CD14-positive monocyte (primary cell): ENCODE data around the gene SPRED3. TPM values are rescaled to one million over a fixed set of nuclear protein-coding genes. Genes with fewer than 3 reads are reported as not detected.

ENCODE experiments used
- DNase-seq, 3 donors: peaks; one replicate each; pipeline ENCODE4 v3.0.0-alpha.2; 2011 to 2022
- H2AFZ ChIP-seq: 2 replicates; pipeline ENCODE4 v1.6.0; 2012; ENCODE audit warnings: mild to moderate bottlenecking, low read depth, low read length, inconsistent platforms; ENCODE audit not compliant: insufficient read depth, poor library complexity, severe bottlenecking
- H3K27ac ChIP-seq, 2 donors: 1 replicate in 1 of 2; 2 replicates in 1 of 2; pipeline ENCODE4 v1.5.1; 2012 to 2013; ENCODE audit warnings: low read length in 2 of 2, control low read depth in 1 of 2, inconsistent platforms in 1 of 2, low read depth in 1 of 2, mild to moderate bottlenecking in 1 of 2
- H3K27me3 ChIP-seq, 2 donors: one replicate each; pipeline versions ENCODE4 v1.6.0 to v1.6.1; 2011 to 2013; ENCODE audit warnings: low read length in 2 of 2; ENCODE audit not compliant: control insufficient read depth in 2 of 2, insufficient read depth in 2 of 2
- H3K36me3 ChIP-seq, 2 donors: replicated peaks in 1 of 2; 1 replicate in 1 of 2; 2 replicates in 1 of 2; pipeline versions ENCODE4 v1.5.1 to v1.6.1; 2012 to 2013; ENCODE audit warnings: low read length in 2 of 2, control low read depth in 1 of 2, inconsistent platforms in 1 of 2, mild to moderate bottlenecking in 1 of 2; ENCODE audit not compliant: insufficient read depth in 2 of 2, control insufficient read depth in 1 of 2
- H3K4me1 ChIP-seq, 2 donors: 1 replicate in 1 of 2; 2 replicates in 1 of 2; pipeline versions ENCODE4 v1.5.1 to v1.6.1; 2012 to 2013; ENCODE audit warnings: low read length in 2 of 2, control low read depth in 1 of 2, inconsistent platforms in 1 of 2, mild to moderate bottlenecking in 1 of 2, moderate library complexity in 1 of 2; ENCODE audit not compliant: insufficient read depth in 2 of 2, control insufficient read depth in 1 of 2
- H3K4me2 ChIP-seq: replicated peaks from 2 replicates; pipeline ENCODE3; 2012; ENCODE audit warnings: low read length, moderate library complexity, mild to moderate bottlenecking; ENCODE audit not compliant: poor library complexity, severe bottlenecking; ENCODE audit errors: extremely low read depth
- H3K4me3 ChIP-seq, 3 experiments: fragments of 200-600 bp in 1 of 3; sonication (generic) in 1 of 3; replicated peaks in 1 of 3; 1 replicate in 2 of 3; 2 replicates in 1 of 3; pipeline ENCODE4 v1.5.1; 2011 to 2013; ENCODE audit warnings: low read length in 3 of 3, mild to moderate bottlenecking in 3 of 3, control low read depth in 2 of 3, low read depth in 2 of 3, inconsistent platforms in 1 of 3, moderate library complexity in 1 of 3
- H3K79me2 ChIP-seq: 2 replicates; pipeline ENCODE4 v1.6.0; 2012; ENCODE audit warnings: mild to moderate bottlenecking, control low read depth, inconsistent platforms, low read length, moderate library complexity; ENCODE audit not compliant: insufficient read depth
- H3K9ac ChIP-seq: 2 replicates; pipeline ENCODE4 v1.6.0; 2017; ENCODE audit warnings: low read length, mild to moderate bottlenecking; ENCODE audit not compliant: insufficient read depth, poor library complexity, severe bottlenecking
- H3K9me3 ChIP-seq, 2 donors: replicated peaks in 1 of 2; 1 replicate in 1 of 2; 2 replicates in 1 of 2; pipeline versions ENCODE4 v1.5.1 to v1.6.1; 2012 to 2013; ENCODE audit warnings: low read length in 2 of 2, control low read depth in 1 of 2; ENCODE audit not compliant: control insufficient read depth in 1 of 2, insufficient read depth in 1 of 2
- H4K20me1 ChIP-seq: 2 replicates; pipeline ENCODE4 v1.6.0; 2012; ENCODE audit warnings: mild to moderate bottlenecking, low read length, control low read depth, moderate library complexity; ENCODE audit not compliant: insufficient read depth
- H3K27ac Mint-ChIP-seq, 7 donors: one replicate each; pipeline ENCODE4 v1.8.0; 2020; ENCODE audit warnings: mild to moderate bottlenecking in 7 of 7, mixed read lengths in 7 of 7, moderate library complexity in 6 of 7, inconsistent platforms in 2 of 7
- H3K27me3 Mint-ChIP-seq, 3 donors: one replicate each; pipeline ENCODE4 v1.8.0; 2021 to 2022; ENCODE audit warnings: low read depth in 3 of 3, mild to moderate bottlenecking in 3 of 3, mixed read lengths in 3 of 3, moderate library complexity in 3 of 3, inconsistent platforms in 1 of 3
- H3K36me3 Mint-ChIP-seq, 2 donors: one replicate each; pipeline ENCODE4 v1.8.0; 2020; ENCODE audit warnings: mixed read lengths in 2 of 2, inconsistent platforms in 1 of 2, mild to moderate bottlenecking in 1 of 2
- H3K4me1 Mint-ChIP-seq: one replicate; pipeline ENCODE4 v1.8.0; 2020; ENCODE audit warnings: mild to moderate bottlenecking, mixed read lengths
- H3K4me3 Mint-ChIP-seq, 2 donors: one replicate each; pipeline ENCODE4 v1.8.0; 2020; ENCODE audit warnings: mild to moderate bottlenecking in 2 of 2, mixed read lengths in 2 of 2, moderate library complexity in 1 of 2
- H3K9me3 Mint-ChIP-seq, 7 donors: one replicate each; pipeline ENCODE4 v1.8.0; 2020 to 2022; ENCODE audit warnings: mixed read lengths in 7 of 7, mild to moderate bottlenecking in 6 of 7, moderate library complexity in 6 of 7, inconsistent platforms in 2 of 7
- CTCF ChIP-seq: fragments of 200-600 bp; IDR thresholded peaks from one replicate; pipeline ENCODE4 v1.8.0; 2022; ENCODE audit warnings: antibody characterized with exemption, mild to moderate bottlenecking
- WGBS: methylation state at CpG from one replicate; pipeline ENCODE4 v1.1.5; 2013; ENCODE audit warnings: missing lambda C conversion rate; ENCODE audit not compliant: insufficient coverage; 5-methylcytosine and 5-hydroxymethylcytosine counted together
- intact Hi-C, 2 donors: fragments of 100-400 bp; cut with micrococcal nuclease; formaldehyde crosslinking; loops; one replicate each; pipeline versions ENCODE4 v1.15.0 to v1.15.1; 2023
- polyA plus RNA-seq, 3 donors: library from polyadenylated mRNA; depleted of rRNA in 1 of 3; unstranded in 2 of 3; stranded (reverse) in 1 of 3; fragments of 300-500 nt in 2 of 3; fragments of >200 nt in 1 of 3; fragmentation: Illumina TruSeq in 2 of 3; gene quantifications; 1 replicate in 2 of 3; 2 replicates in 1 of 3; pipeline ENCODE4 v1.2.3, GENCODE V29; 2012 to 2021

Gene SPRED3
- polyA plus RNA-seq, 3 donors, result 0.33 TPM; not detected in 2

- no peaks in the 10 kb centered on the region for H3K79me2 ChIP-seq
- H3K4me3 ChIP-seq, result no peak overlapping the region
- Mint-ChIP-seq H3K4me3 (no peak overlapping the region), H3K9me3 (peaks cover 0 to 3% (median 0%) of the 10 kb centered on the region in 7 donors), H3K36me3 (no peaks in the 10 kb centered on the region), H3K4me1 (no peaks in the 10 kb centered on the region), H3K27me3 (peaks cover 13 to 33% (median 21%) of the 10 kb centered on the region in 3 donors), H3K27ac (no peak overlapping the region)
- no peak for TF ChIP-seq CTCF
- WGBS, result 82% methylated on average over 4 of the region's 8 CpGs
- H3K27me3 ChIP-seq, result peaks cover 0 to 9% of the 10 kb centered on the region in 2 donors
- no peak overlapping the region for H2AFZ ChIP-seq
- no peak overlapping the region for H3K9ac ChIP-seq
- intact Hi-C loops, result no loop called here
- no peak overlapping the region for H3K4me2 ChIP-seq
- DNase-seq, result no peak
- no peaks in the 10 kb centered on the region for H3K9me3 ChIP-seq
- no peaks in the 10 kb centered on the region for H3K4me1 ChIP-seq
- H3K27ac ChIP-seq, result no peak overlapping the region
- no peaks in the 10 kb centered on the region for H4K20me1 ChIP-seq
- no peaks in the 10 kb centered on the region for H3K36me3 ChIP-seq
Measured at GRCh38 chr19:38352611-38353010, 35.9 kb upstream of the SPRED3 start.

- TF ChIP-seq CTCF, result no peak
- H3K4me3 Mint-ChIP-seq, result no peak overlapping the region
- Histone ChIP-seq H3K4me3 (no peak overlapping the region), H4K20me1 (no peaks in the 10 kb centered on the region), H3K9me3 (no peaks in the 10 kb centered on the region), H3K79me2 (no peaks in the 10 kb centered on the region), H3K27ac (no peak overlapping the region), H3K4me2 (no peak overlapping the region), H3K9ac (no peak overlapping the region), H3K4me1 (peaks cover under 1 to 2% of the 10 kb centered on the region in 2 donors), H3K27me3 (peaks cover 0 to 38% of the 10 kb centered on the region in 2 donors), H3K36me3 (no peaks in the 10 kb centered on the region), H2AFZ (no peak overlapping the region)
- 87% methylated on average over 9 of the region's 16 CpGs for WGBS
- peaks cover 0 to 3% (median 0%) of the 10 kb centered on the region in 7 donors for H3K9me3 Mint-ChIP-seq
- no peaks in the 10 kb centered on the region for H3K36me3 Mint-ChIP-seq
- no peak overlapping the region for H3K27ac Mint-ChIP-seq
- peaks cover 32 to 67% (median 39%) of the 10 kb centered on the region in 3 donors for H3K27me3 Mint-ChIP-seq
- H3K4me1 Mint-ChIP-seq, result peaks cover 4% of the 10 kb centered on the region
- no peak for DNase-seq
- intact Hi-C loops, result no loop called here
Measured at GRCh38 chr19:38355728-38356725, 32.5 kb upstream of the SPRED3 start.
